Activated naive CD4-positive, alpha-beta T cell treated with anti-CD3 and anti-CD28 coated beads, Interleukin-2, amount 10 ng/mL, durations not matched to agents 7 days and 5 days (primary cell): ENCODE results near the gene SLMAP.
A peak's percentile ranks its signal among the peaks of the same experiment; 100 is the strongest.

Experiments
- CTCF ChIA-PET: fragments of 350-600 bp; sonication (Branson Sonifier 250); formaldehyde crosslinking; loops from one replicate; lab custom pipeline; 2021; ENCODE audit warnings: antibody characterized with exemption; lab: Charles Lee
- DNase-seq: peaks from one replicate; pipeline ENCODE4 v3.0.0-alpha.2; 2020
- H3K27ac Mint-ChIP-seq: one replicate; pipeline ENCODE4 v1.8.0; 2021; ENCODE audit warnings: mild to moderate bottlenecking, moderate library complexity, mixed read lengths
- H3K27me3 Mint-ChIP-seq: one replicate; pipeline ENCODE4 v1.8.0; 2021; ENCODE audit warnings: mild to moderate bottlenecking, mixed read lengths
- H3K36me3 Mint-ChIP-seq: one replicate; pipeline ENCODE4 v1.8.0; 2021; ENCODE audit warnings: mixed read lengths
- H3K4me1 Mint-ChIP-seq: one replicate; pipeline ENCODE4 v1.8.0; 2021; ENCODE audit warnings: mixed read lengths
- H3K4me3 Mint-ChIP-seq: one replicate; pipeline ENCODE4 v1.8.0; 2021; ENCODE audit warnings: mild to moderate bottlenecking, moderate library complexity, mixed read lengths
- H3K9me3 Mint-ChIP-seq: one replicate; pipeline ENCODE4 v1.8.0; 2021; ENCODE audit warnings: mixed read lengths

SLMAP gene

GRCh38 chr3:57755741-57756527 lies at the start of gene SLMAP:
TSS of gene SLMAP (plus strand) at chr3:57756309. CDS start at chr3:57757652, 1,343 bp downstream.
- peaks cover 8% of the 10 kb centered on the region for H3K27me3 Mint-ChIP-seq
- peak within 1 kb of the TSS; percentile 96 for H3K27ac Mint-ChIP-seq
- H3K36me3 Mint-ChIP-seq = peaks cover 32% of the 10 kb centered on the region
- peak; percentile 98 for DNase-seq
- H3K9me3 Mint-ChIP-seq = no peaks in the 10 kb centered on the region
- peak within 1 kb of the TSS; percentile 99 for H3K4me3 Mint-ChIP-seq
- peaks cover 51% of the 10 kb centered on the region for H3K4me1 Mint-ChIP-seq
- CTCF ChIA-PET = interaction anchor here (0.9 to 1.0 kb wide), 2 partner anchors 8 to 67 kb away, joined by 3 to 5 read pairs; no protein-coding TSS in a partner anchor

- H3K36me3 Mint-ChIP-seq = no peaks in the 10 kb centered on the region
- no peak overlapping the region for H3K27ac Mint-ChIP-seq
- H3K4me1 Mint-ChIP-seq = no peaks in the 10 kb centered on the region
- no peaks in the 10 kb centered on the region for H3K27me3 Mint-ChIP-seq
- CTCF ChIA-PET = no interaction called here
- no peak for DNase-seq
- H3K4me3 Mint-ChIP-seq = no peak overlapping the region
- no peaks in the 10 kb centered on the region for H3K9me3 Mint-ChIP-seq
These were observed 49.6 kb upstream of the SLMAP start for GRCh38 chr3:57706462-57706861.

GRCh38 chr3:57709031-57709430 lies 47.1 kb upstream of the SLMAP start:
- Mint-ChIP-seq H3K4me3 (no peak overlapping the region), H3K27ac (no peak overlapping the region), H3K4me1 (no peaks in the 10 kb centered on the region), H3K27me3 (no peaks in the 10 kb centered on the region), H3K36me3 (no peaks in the 10 kb centered on the region), H3K9me3 (no peaks in the 10 kb centered on the region)
- no peak for DNase-seq
- CTCF ChIA-PET = no interaction called here

GRCh38 chr3:57709559-57709958 lies 46.5 kb upstream of the SLMAP start:
- no peaks in the 10 kb centered on the region for H3K9me3 Mint-ChIP-seq
- CTCF ChIA-PET = no interaction called here
- H3K36me3 Mint-ChIP-seq = no peaks in the 10 kb centered on the region
- H3K4me1 Mint-ChIP-seq = no peaks in the 10 kb centered on the region
- H3K27ac Mint-ChIP-seq = no peak overlapping the region
- no peak overlapping the region for H3K4me3 Mint-ChIP-seq
- H3K27me3 Mint-ChIP-seq = no peaks in the 10 kb centered on the region
- DNase-seq = no peak

- Mint-ChIP-seq H3K27ac (no peak overlapping the region), H3K4me1 (no peaks in the 10 kb centered on the region), H3K27me3 (no peaks in the 10 kb centered on the region), H3K4me3 (no peak overlapping the region), H3K9me3 (no peaks in the 10 kb centered on the region), H3K36me3 (no peaks in the 10 kb centered on the region)
- no peak for DNase-seq
- CTCF ChIA-PET = interaction anchor here (0.6 kb wide), 1 partner anchor 193 kb away, joined by 4 read pairs; no protein-coding TSS in a partner anchor
These were observed 40.4 kb upstream of the SLMAP start for GRCh38 chr3:57715686-57716085.

GRCh38 chr3:57717205-57717868 lies 38.8 kb upstream of the SLMAP start:
- Mint-ChIP-seq H3K4me1 (no peaks in the 10 kb centered on the region), H3K27me3 (peaks cover 4% of the 10 kb centered on the region), H3K9me3 (no peaks in the 10 kb centered on the region), H3K4me3 (no peak overlapping the region), H3K27ac (no peak overlapping the region), H3K36me3 (no peaks in the 10 kb centered on the region)
- CTCF ChIA-PET = no interaction called here
- no peak for DNase-seq

GRCh38 chr3:57718118-57718517 lies 38.0 kb upstream of the SLMAP start:
- DNase-seq = no peak
- Mint-ChIP-seq H3K36me3 (no peaks in the 10 kb centered on the region), H3K27ac (no peak overlapping the region), H3K4me1 (no peaks in the 10 kb centered on the region), H3K9me3 (no peaks in the 10 kb centered on the region), H3K27me3 (peaks cover 12% of the 10 kb centered on the region), H3K4me3 (no peak overlapping the region)
- CTCF ChIA-PET = no interaction called here

GRCh38 chr3:57726397-57726796 lies 29.7 kb upstream of the SLMAP start:
- peaks cover 19% of the 10 kb centered on the region for H3K27me3 Mint-ChIP-seq
- no peak for DNase-seq
- no peak overlapping the region for H3K27ac Mint-ChIP-seq
- no peak overlapping the region for H3K4me3 Mint-ChIP-seq
- H3K4me1 Mint-ChIP-seq = no peaks in the 10 kb centered on the region
- CTCF ChIA-PET = no interaction called here
- no peaks in the 10 kb centered on the region for H3K9me3 Mint-ChIP-seq
- no peaks in the 10 kb centered on the region for H3K36me3 Mint-ChIP-seq

- CTCF ChIA-PET = interaction anchor here (0.5 kb wide), 1 partner anchor 75 kb away, joined by 3 read pairs; no protein-coding TSS in a partner anchor
- Mint-ChIP-seq H3K27me3 (peaks cover 18% of the 10 kb centered on the region), H3K27ac (no peak overlapping the region), H3K4me3 (no peak overlapping the region), H3K36me3 (no peaks in the 10 kb centered on the region), H3K9me3 (no peaks in the 10 kb centered on the region), H3K4me1 (no peaks in the 10 kb centered on the region)
- no peak for DNase-seq
These were observed 29.0 kb upstream of the SLMAP start for GRCh38 chr3:57727106-57727505.

- Mint-ChIP-seq H3K9me3 (no peaks in the 10 kb centered on the region), H3K27me3 (peaks cover 7% of the 10 kb centered on the region), H3K36me3 (no peaks in the 10 kb centered on the region), H3K4me1 (no peaks in the 10 kb centered on the region), H3K27ac (no peak overlapping the region), H3K4me3 (no peak overlapping the region)
- CTCF ChIA-PET = no interaction called here
- DNase-seq = no peak
These were observed 26.6 kb upstream of the SLMAP start for GRCh38 chr3:57729334-57730045.

GRCh38 chr3:57730682-57731081 lies 25.4 kb upstream of the SLMAP start:
- CTCF ChIA-PET = no interaction called here
- Mint-ChIP-seq H3K4me1 (no peaks in the 10 kb centered on the region), H3K27me3 (peaks cover 7% of the 10 kb centered on the region), H3K36me3 (no peaks in the 10 kb centered on the region), H3K4me3 (no peak overlapping the region), H3K9me3 (no peaks in the 10 kb centered on the region), H3K27ac (no peak overlapping the region)
- no peak for DNase-seq

- DNase-seq = no peak
- Mint-ChIP-seq H3K36me3 (no peaks in the 10 kb centered on the region), H3K27ac (no peak overlapping the region), H3K4me1 (no peaks in the 10 kb centered on the region), H3K9me3 (no peaks in the 10 kb centered on the region), H3K4me3 (no peak overlapping the region), H3K27me3 (peaks cover 7% of the 10 kb centered on the region)
- CTCF ChIA-PET = no interaction called here
These were observed 24.8 kb upstream of the SLMAP start for GRCh38 chr3:57731311-57731710.

GRCh38 chr3:57733790-57734189 lies 22.3 kb upstream of the SLMAP start:
- no peak overlapping the region for H3K4me3 Mint-ChIP-seq
- no peak for DNase-seq
- CTCF ChIA-PET = no interaction called here

GRCh38 chr3:57735405-57735804 lies 20.7 kb upstream of the SLMAP start:
- CTCF ChIA-PET = no interaction called here

More at GRCh38 chr3:57733790-57734189, 22.3 kb upstream of the SLMAP start:
- H3K27me3 Mint-ChIP-seq = peaks cover 4% of the 10 kb centered on the region
- H3K9me3 Mint-ChIP-seq = no peaks in the 10 kb centered on the region
- H3K36me3 Mint-ChIP-seq = no peaks in the 10 kb centered on the region
- H3K4me1 Mint-ChIP-seq = no peaks in the 10 kb centered on the region
- H3K27ac Mint-ChIP-seq = no peak overlapping the region

More at GRCh38 chr3:57735405-57735804, 20.7 kb upstream of the SLMAP start:
- no peak overlapping the region for H3K27ac Mint-ChIP-seq
- DNase-seq = no peak
- H3K9me3 Mint-ChIP-seq = no peaks in the 10 kb centered on the region
- no peaks in the 10 kb centered on the region for H3K4me1 Mint-ChIP-seq
- no peak overlapping the region for H3K4me3 Mint-ChIP-seq
- no peaks in the 10 kb centered on the region for H3K36me3 Mint-ChIP-seq
- peaks cover 4% of the 10 kb centered on the region for H3K27me3 Mint-ChIP-seq
